ENCODE results near the gene SCUBE2.
"Not testable (repeated sequence)": the region's sequence is repeated elsewhere in the genome, so short reads cannot be mapped to it uniquely, and the experiment has no call there.

The SCUBE2 gene

GRCh38 chr11:9104580-9104979, 13.2 kb upstream of the SCUBE2 start:
- no peak for DNase-seq

GRCh38 chr11:9103542-9104276, 12.3 kb upstream of the SCUBE2 start:
- no peak for DNase-seq

GRCh38 chr11:9099617-9100016, 8.2 kb upstream of the SCUBE2 start:
- no peak for DNase-seq

- not testable (repeated sequence) for DNase-seq
Observed at GRCh38 chr11:9098455-9098854, 7.1 kb upstream of the SCUBE2 start.

- DNase-seq, result not testable (repeated sequence)
Observed at GRCh38 chr11:9097186-9097943, 6.0 kb upstream of the SCUBE2 start.

GRCh38 chr11:9096427-9096826, 5.0 kb upstream of the SCUBE2 start:
- DNase-seq, result no peak

GRCh38 chr11:9095421-9095820, 4.0 kb upstream of the SCUBE2 start:
- DNase-seq, result peak; percentile 25

- no peak for DNase-seq
Observed at GRCh38 chr11:9094420-9094819, 3.0 kb upstream of the SCUBE2 start.

- no peak for DNase-seq
Observed at GRCh38 chr11:9092853-9093778, 1.7 kb upstream of the SCUBE2 start.

GRCh38 chr11:9092072-9092471, 673 bp upstream of the SCUBE2 start:
- no peak for DNase-seq

GRCh38 chr11:9090488-9091043, 833 bp downstream of the SCUBE2 start:
- no peak for DNase-seq

- DNase-seq, result no peak
Observed at GRCh38 chr11:9089636-9090035, 1.8 kb downstream of the SCUBE2 start.

GRCh38 chr11:9089061-9089460, 2.3 kb downstream of the SCUBE2 start:
- DNase-seq, result no peak

- no peak for DNase-seq
Observed at GRCh38 chr11:9082575-9082974, 8.8 kb downstream of the SCUBE2 start.

GRCh38 chr11:9081153-9081552, 10.2 kb downstream of the SCUBE2 start:
- DNase-seq, result no peak

- no peak for DNase-seq
Observed at GRCh38 chr11:9078113-9079086, 13.0 kb downstream of the SCUBE2 start.

GRCh38 chr11:9077164-9077563, 14.2 kb downstream of the SCUBE2 start:
- DNase-seq, result no peak

GRCh38 chr11:9076661-9077060, 14.7 kb downstream of the SCUBE2 start:
- DNase-seq, result no peak

GRCh38 chr11:9076046-9076445, 15.4 kb downstream of the SCUBE2 start:
- no peak for DNase-seq

- DNase-seq, result no peak
Observed at GRCh38 chr11:9075556-9075955, 15.8 kb downstream of the SCUBE2 start.

GRCh38 chr11:9074338-9075029, 16.9 kb downstream of the SCUBE2 start:
- no peak for DNase-seq
